PC-3 (cell line): Measurements from ENCODE around the gene MKLN1. TPM values are rescaled to one million over a fixed set of nuclear protein-coding genes. Genes with fewer than 3 reads are reported as not detected.

Source experiments
- ATAC-seq: fragments of 200-7000 bp; cut with Tn5 transposase; 2 replicates; pipeline ENCODE4 v1.9.1; 2020; ENCODE audit warnings: mild to moderate bottlenecking, moderate library complexity
- BruUV-seq: library from RNA; stranded (reverse); fragments of 400-500 nt; replicated peaks from 2 replicates; lab custom pipeline; 2021; lab: Mats Ljungman, UMichigan
- CTCF ChIA-PET: fragments of 300-600 bp; sonication (Branson Sonifier 250); formaldehyde crosslinking; loops from one replicate; lab custom pipeline; 2022; ENCODE audit warnings: antibody characterized with exemption; lab: Charles Lee
- POLR2A ChIA-PET: fragments of 300-600 bp; sonication (Branson Sonifier 250); formaldehyde crosslinking; loops from one replicate; lab custom pipeline; 2022; ENCODE audit warnings: antibody characterized with exemption; ENCODE audit not compliant: unreplicated experiment; lab: Charles Lee
- DNase-seq: peaks from one replicate; pipeline ENCODE4 v3.0.0-alpha.2; 2015
- H2AFZ ChIP-seq: fragments of 300-600 bp; sonication (generic); 2 replicates; pipeline ENCODE4 v1.6.0; 2016; ENCODE audit warnings: antibody characterized with exemption, low read length
- H3F3A ChIP-seq: fragments of 300-600 bp; sonication (generic); one replicate; pipeline ENCODE4 v1.6.0; 2017; ENCODE audit warnings: antibody characterized with exemption, low read length, control low read depth, mild to moderate bottlenecking; ENCODE audit not compliant: unreplicated experiment
- H3K27ac ChIP-seq: fragments of 300-600 bp; sonication (generic); 2 replicates; pipeline ENCODE4 v1.5.1; 2016; ENCODE audit warnings: mild to moderate bottlenecking, low read length
- H3K27me3 ChIP-seq: fragments of 300-600 bp; sonication (generic); 2 replicates; pipeline ENCODE4 v1.6.1; 2016; ENCODE audit warnings: low read length, mixed read lengths
- H3K36me3 ChIP-seq: fragments of 300-600 bp; sonication (generic); 2 replicates; pipeline ENCODE4 v1.6.1; 2016; ENCODE audit warnings: low read depth, mixed run types, low read length, mixed read lengths
- H3K4me1 ChIP-seq: fragments of 300-600 bp; sonication (generic); 2 replicates; pipeline ENCODE4 v1.5.1; 2016; ENCODE audit warnings: low read length; ENCODE audit not compliant: insufficient read depth
- H3K4me2 ChIP-seq: fragments of 300-600 bp; sonication (generic); 2 replicates; pipeline ENCODE4 v1.6.0; 2016; ENCODE audit warnings: low read length
- H3K4me3 ChIP-seq: fragments of 300-600 bp; sonication (generic); 2 replicates; pipeline ENCODE4 v1.5.1; 2016; ENCODE audit warnings: mild to moderate bottlenecking, low read length, mixed read lengths
- H3K79me2 ChIP-seq: fragments of 300-600 bp; sonication (generic); 2 replicates; pipeline ENCODE4 v1.6.1; 2017; ENCODE audit warnings: low read length, mixed read lengths
- H3K9ac ChIP-seq: fragments of 300-600 bp; sonication (generic); 2 replicates; pipeline ENCODE4 v1.6.0; 2016; ENCODE audit warnings: mild to moderate bottlenecking, low read length
- H3K9me2 ChIP-seq: fragments of 300-600 bp; sonication (generic); replicated peaks from 2 replicates; pipeline ENCODE4 v1.6.1; 2016; ENCODE audit warnings: mixed run types, low read length, mixed read lengths
- H3K9me3 ChIP-seq: fragments of 300-600 bp; sonication (generic); 2 replicates; pipeline ENCODE4 v1.6.1; 2016; ENCODE audit warnings: low read length, mixed read lengths
- H4K20me1 ChIP-seq: fragments of 300-600 bp; sonication (generic); 2 replicates; pipeline ENCODE4 v1.6.1; 2016; ENCODE audit warnings: low read length, mixed read lengths
- EZH2 ChIP-seq: fragments of 300-600 bp; sonication (generic); IDR thresholded peaks from one replicate; pipeline ENCODE4 v1.6.1; 2017; ENCODE audit warnings: antibody characterized with exemption, mild to moderate bottlenecking, low read length; ENCODE audit not compliant: unreplicated experiment
- EZH2phosphoT487 ChIP-seq: fragments of 300-600 bp; sonication (generic); IDR thresholded peaks from 2 replicates; pipeline ENCODE4 v1.6.1; 2018; ENCODE audit warnings: mild to moderate bottlenecking, antibody characterized with exemption, low read length, borderline replicate concordance
- intact Hi-C: fragments of 100-400 bp; cut with micrococcal nuclease; formaldehyde crosslinking; loops from 2 replicates; pipeline ENCODE4 v1.9.0; 2023
- total RNA-seq: library from RNA; depleted of rRNA; stranded (reverse); fragments of >200 nt; gene quantifications from 2 replicates; pipeline ENCODE4 v1.2.3, GENCODE V29; 2014
- TF ChIP-seq, protein P1 (sequence below): fragments of 300-600 bp; sonication (generic); conservative IDR thresholded peaks from 2 replicates; pipeline ENCODE4 v1.5.1; 2017; ENCODE audit warnings: antibody characterized with exemption, low read depth, mild to moderate bottlenecking, low read length

The MKLN1 gene
- total RNA-seq, 1 experiment from 2014 or later: 16.3 TPM

DNA sequence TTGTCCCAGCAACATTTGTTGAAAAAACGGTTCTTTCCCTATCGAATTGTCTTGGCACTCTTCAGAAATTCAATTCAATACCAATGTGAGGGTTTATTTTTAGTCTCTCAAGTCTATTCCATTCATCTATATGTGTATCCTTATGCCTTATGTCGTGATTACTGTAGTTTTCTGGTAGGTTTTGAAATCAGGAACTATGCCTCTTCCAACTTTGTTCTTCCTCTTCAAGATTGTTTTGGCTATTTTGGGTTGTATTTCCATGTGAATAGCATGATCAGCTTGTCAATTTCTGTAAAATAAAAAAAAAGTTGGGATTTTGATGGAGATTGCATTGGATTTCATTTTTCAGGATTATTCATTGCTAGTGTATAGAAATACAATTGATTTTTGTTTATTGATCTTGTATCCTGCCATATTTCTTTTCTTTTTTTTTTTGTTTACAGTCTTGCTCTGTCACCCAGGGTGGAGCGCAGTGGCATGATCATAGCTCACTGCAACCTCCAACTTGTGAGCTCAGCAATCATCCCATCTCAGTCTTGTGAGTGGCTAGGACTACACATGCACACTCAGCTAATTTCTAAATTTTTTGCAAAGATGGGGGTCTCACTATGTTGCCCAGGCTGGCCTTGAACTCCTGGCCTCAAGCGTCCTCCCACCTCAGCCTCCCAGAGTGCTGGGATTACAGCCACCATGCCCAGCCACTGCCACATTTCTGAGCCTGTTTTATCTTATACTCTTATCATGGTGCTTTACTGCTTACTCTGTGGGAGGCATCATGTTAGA lies 46.2 kb upstream of the MKLN1 start:
- BruUV-seq: no TSS peak
- ATAC-seq: no peak
- no peaks in the 10 kb centered on the region for H3K79me2 ChIP-seq
- no peaks in the 10 kb centered on the region for H3K36me3 ChIP-seq
- no peak for TF ChIP-seq EZH2
- TF ChIP-seq, protein P1, sequence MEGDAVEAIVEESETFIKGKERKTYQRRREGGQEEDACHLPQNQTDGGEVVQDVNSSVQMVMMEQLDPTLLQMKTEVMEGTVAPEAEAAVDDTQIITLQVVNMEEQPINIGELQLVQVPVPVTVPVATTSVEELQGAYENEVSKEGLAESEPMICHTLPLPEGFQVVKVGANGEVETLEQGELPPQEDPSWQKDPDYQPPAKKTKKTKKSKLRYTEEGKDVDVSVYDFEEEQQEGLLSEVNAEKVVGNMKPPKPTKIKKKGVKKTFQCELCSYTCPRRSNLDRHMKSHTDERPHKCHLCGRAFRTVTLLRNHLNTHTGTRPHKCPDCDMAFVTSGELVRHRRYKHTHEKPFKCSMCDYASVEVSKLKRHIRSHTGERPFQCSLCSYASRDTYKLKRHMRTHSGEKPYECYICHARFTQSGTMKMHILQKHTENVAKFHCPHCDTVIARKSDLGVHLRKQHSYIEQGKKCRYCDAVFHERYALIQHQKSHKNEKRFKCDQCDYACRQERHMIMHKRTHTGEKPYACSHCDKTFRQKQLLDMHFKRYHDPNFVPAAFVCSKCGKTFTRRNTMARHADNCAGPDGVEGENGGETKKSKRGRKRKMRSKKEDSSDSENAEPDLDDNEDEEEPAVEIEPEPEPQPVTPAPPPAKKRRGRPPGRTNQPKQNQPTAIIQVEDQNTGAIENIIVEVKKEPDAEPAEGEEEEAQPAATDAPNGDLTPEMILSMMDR: no peak
- TF ChIP-seq EZH2phosphoT487: no peak
- ChIA-PET CTCF (no interaction called here), POLR2A (no interaction called here)
- H3K4me3 ChIP-seq: no peak overlapping the region
- no peaks in the 10 kb centered on the region for H3K4me1 ChIP-seq
- no peak overlapping the region for H2AFZ ChIP-seq
- no peak overlapping the region for H3K4me2 ChIP-seq
- no peaks in the 10 kb centered on the region for H3K27me3 ChIP-seq
- H3K9me2 ChIP-seq: no peaks in the 10 kb centered on the region
- no peak for DNase-seq
- H3K9me3 ChIP-seq: no peaks in the 10 kb centered on the region
- H3K27ac ChIP-seq: no peak overlapping the region
- H4K20me1 ChIP-seq: no peaks in the 10 kb centered on the region
- H3F3A ChIP-seq: no peaks in the 10 kb centered on the region
- intact Hi-C loops: no loop called here
- no peak overlapping the region for H3K9ac ChIP-seq

DNA sequence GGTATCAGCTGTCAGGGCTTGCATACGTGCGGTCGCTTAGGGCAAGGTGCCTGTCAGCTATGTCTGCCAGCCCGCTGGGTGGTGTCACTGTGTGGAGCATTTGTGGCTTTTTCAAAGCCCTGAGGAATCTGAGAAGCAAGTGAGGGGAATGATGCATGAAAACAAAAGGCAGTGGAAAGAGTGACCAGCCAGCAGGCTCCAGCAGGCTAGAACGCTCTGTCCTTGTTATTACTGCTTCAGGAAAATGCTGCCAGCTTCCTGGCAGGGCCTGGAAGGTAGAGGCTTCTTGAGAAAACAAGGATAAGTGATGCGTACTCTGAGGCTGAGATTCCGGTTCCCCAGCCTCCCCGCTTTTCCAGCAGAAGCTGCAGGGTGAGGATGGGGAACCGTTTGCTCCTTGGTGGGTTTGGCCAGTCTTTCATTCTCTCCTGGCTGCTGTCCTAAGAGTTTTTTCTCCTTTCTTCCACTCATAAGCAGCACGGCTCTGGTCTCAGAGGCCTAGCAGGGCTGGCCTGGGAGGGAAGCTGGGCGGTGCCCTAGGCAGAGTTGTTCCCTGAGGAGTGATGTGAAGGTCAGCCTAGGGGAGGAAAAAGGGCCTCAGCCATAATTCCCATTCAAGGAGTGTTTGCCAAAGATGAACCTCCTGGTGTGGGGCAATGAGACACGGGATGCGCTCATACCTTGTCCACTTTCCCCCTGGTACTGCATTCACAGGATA lies 42.8 kb upstream of the MKLN1 start:
- no TSS peak for BruUV-seq
- ChIA-PET CTCF (interaction anchor here (0.5 kb wide), 1 partner anchor 38 kb away, joined by 4 read pairs; no protein-coding TSS in a partner anchor), POLR2A (no interaction called here)
- Histone ChIP-seq H3K9ac (no peak overlapping the region), H3K27me3 (no peaks in the 10 kb centered on the region), H3F3A (no peaks in the 10 kb centered on the region), H3K9me3 (no peaks in the 10 kb centered on the region), H3K36me3 (no peaks in the 10 kb centered on the region), H3K79me2 (no peaks in the 10 kb centered on the region), H4K20me1 (no peaks in the 10 kb centered on the region), H3K4me2 (no peak overlapping the region), H3K4me1 (no peaks in the 10 kb centered on the region), H3K27ac (no peak overlapping the region), H2AFZ (no peak overlapping the region), H3K9me2 (no peaks in the 10 kb centered on the region), H3K4me3 (no peak overlapping the region)
- intact Hi-C loops: no loop called here
- TF ChIP-seq EZH2phosphoT487: no peak
- TF ChIP-seq EZH2: no peak
- TF ChIP-seq, protein P1: no peak
- no peak for DNase-seq
- no peak for ATAC-seq

DNA sequence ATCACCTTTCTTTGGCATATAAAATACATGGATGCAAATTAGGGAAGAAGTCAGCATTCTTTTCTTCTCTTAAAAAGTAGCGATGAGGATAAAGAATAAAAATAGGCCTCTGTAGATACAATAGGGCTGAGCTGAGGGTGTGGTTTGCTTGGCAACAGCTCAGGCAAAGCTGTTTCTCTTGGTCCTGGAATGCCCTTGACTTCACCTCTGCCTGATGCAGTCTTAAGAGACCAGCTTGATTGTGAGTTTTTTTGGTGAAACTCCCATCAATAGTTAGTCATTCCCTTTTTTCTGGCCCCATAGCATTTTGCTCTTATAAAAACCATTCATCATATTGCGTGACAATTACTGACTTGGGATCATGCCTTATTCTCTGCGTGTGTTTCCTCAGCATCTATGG lies 42.1 kb upstream of the MKLN1 start:
- Histone ChIP-seq H3K27ac (no peak overlapping the region), H4K20me1 (no peaks in the 10 kb centered on the region), H3K4me1 (no peaks in the 10 kb centered on the region), H2AFZ (no peak overlapping the region), H3K9ac (no peak overlapping the region), H3K36me3 (no peaks in the 10 kb centered on the region), H3K4me3 (no peak overlapping the region), H3K9me2 (no peaks in the 10 kb centered on the region), H3K27me3 (no peaks in the 10 kb centered on the region), H3K4me2 (no peak overlapping the region), H3K79me2 (no peaks in the 10 kb centered on the region), H3K9me3 (no peaks in the 10 kb centered on the region), H3F3A (no peaks in the 10 kb centered on the region)
- intact Hi-C loops: no loop called here
- TF ChIP-seq EZH2: no peak
- TF ChIP-seq EZH2phosphoT487: no peak
- TF ChIP-seq, protein P1: no peak
- ChIA-PET POLR2A (no interaction called here), CTCF (interaction anchor here (0.5 kb wide), 1 partner anchor 39 kb away, joined by 4 read pairs; no protein-coding TSS in a partner anchor)
- DNase-seq (no peak), ATAC-seq (no peak)
- no TSS peak for BruUV-seq
